HEK293T (cell line): ENCODE data around the gene ATP11C.

ENCODE experiments used
- BHLHE40 ChIP-seq: fragments of 450-650 bp; IDR thresholded peaks from 2 replicates; pipeline ENCODE4 v1.6.1; 2016; ENCODE audit warnings: mild to moderate bottlenecking, moderate library complexity, borderline replicate concordance
- CTBP1 ChIP-seq: fragments of 450-650 bp; IDR thresholded peaks from 2 replicates; pipeline ENCODE4 v1.6.1; 2016; ENCODE audit warnings: borderline replicate concordance
- ELF4 ChIP-seq: fragments of 450-650 bp; IDR thresholded peaks from 2 replicates; pipeline ENCODE4 v1.6.1; 2017; ENCODE audit warnings: antibody characterized with exemption
- FOXM1 ChIP-seq: fragments of 450-650 bp; IDR thresholded peaks from 2 replicates; pipeline ENCODE4 v1.6.1; 2017; ENCODE audit warnings: mild to moderate bottlenecking, borderline replicate concordance

DNA sequence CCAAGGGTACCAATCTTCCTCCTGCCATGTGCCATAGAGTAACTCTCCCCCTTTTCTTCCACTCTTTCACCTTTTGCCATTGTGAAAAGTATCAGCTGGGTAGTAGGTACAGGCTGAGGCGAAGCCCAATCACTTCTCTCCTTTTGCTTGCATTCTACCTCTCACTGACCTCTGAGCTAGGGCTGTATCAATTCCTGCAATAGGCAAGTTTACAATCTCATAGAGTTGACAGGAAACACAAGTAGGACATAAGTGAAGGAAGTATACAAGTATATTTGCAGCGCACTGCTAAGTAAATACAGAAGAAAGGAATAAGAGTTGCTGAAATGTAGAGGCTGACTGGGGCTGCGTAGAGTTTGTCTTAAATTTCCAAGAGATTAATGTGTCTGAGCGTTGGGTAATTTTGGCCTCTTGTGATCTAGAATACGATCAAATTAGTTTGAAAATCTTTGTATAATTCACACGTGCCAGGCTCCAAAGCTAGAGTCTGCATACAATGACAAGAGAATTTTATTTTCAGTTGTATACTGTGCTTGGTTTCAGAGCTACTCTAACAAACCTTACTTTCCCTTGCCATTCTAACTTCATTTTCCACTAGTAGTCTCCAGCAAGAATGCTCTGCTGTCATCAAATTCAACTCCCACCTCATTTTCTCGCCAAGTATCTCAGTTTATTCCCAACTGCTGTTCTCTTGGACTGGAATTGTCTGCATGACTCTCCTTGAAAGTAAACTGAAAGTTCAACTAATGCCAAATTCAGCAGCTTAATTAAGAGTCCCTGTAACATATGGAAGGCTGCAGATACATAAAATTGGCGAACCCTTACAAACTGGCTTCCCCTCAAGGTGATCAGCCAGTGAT lies 90.3 kb downstream of the ATP11C start:
- TF ChIP-seq BHLHE40 (no peak), CTBP1 (no peak), FOXM1 (no peak), ELF4 (no peak)
